ENCODE data around the gene DCTN3. TPM values are rescaled to one million over a fixed set of nuclear protein-coding genes. Genes with fewer than 3 reads are reported as not detected.
A peak's percentile ranks its signal among the peaks of the same experiment; 100 is the strongest.

Gene DCTN3
- total and polyA plus RNA-seq, 8 donors, result 9.3 to 107 (median 55.4) TPM

DNA sequence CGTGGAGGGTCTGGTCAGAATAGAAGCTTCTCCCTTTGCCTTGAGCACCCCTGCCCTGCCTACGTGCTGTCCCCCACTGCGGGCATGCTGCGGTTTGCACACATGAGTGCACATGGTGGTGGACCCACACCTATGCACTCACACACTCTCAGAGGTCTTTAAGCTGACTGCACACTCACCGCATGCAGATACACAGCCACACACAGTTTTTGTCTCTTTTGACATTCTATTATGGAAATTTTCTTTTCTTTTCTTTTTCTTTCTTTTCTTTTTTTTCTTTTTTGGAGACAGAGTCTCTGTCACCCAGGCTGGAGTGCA lies 9.2 kb upstream of the DCTN3 start:
- no peaks in the 10 kb centered on the region for H3K9me3 ChIP-seq
- no peak for DNase-seq
- intact Hi-C loops (cut with DNase I; ENCODE audit: low total_unique reads), result no loop called here
- TF ChIP-seq EP300 (IDR thresholded peaks at IDR 0.05) (no peak), POLR2A (IDR thresholded peaks at IDR 0.05) (no peak), POLR2AphosphoS5 (IDR thresholded peaks at IDR 0.05) (no peak)
- TF ChIP-seq, protein P1, sequence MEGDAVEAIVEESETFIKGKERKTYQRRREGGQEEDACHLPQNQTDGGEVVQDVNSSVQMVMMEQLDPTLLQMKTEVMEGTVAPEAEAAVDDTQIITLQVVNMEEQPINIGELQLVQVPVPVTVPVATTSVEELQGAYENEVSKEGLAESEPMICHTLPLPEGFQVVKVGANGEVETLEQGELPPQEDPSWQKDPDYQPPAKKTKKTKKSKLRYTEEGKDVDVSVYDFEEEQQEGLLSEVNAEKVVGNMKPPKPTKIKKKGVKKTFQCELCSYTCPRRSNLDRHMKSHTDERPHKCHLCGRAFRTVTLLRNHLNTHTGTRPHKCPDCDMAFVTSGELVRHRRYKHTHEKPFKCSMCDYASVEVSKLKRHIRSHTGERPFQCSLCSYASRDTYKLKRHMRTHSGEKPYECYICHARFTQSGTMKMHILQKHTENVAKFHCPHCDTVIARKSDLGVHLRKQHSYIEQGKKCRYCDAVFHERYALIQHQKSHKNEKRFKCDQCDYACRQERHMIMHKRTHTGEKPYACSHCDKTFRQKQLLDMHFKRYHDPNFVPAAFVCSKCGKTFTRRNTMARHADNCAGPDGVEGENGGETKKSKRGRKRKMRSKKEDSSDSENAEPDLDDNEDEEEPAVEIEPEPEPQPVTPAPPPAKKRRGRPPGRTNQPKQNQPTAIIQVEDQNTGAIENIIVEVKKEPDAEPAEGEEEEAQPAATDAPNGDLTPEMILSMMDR (IDR thresholded peaks at IDR 0.05), result no peak
- peak overlapping the region in 3 of 4 donors; percentile 46 to 57 (median 46) for H3K4me3 ChIP-seq
- peaks cover 0 to 2% (median 0%) of the 10 kb centered on the region in 4 donors for H3K36me3 ChIP-seq
- 22 to 36% (median 24%) methylated on average over 5 of the region's 5 CpGs for WGBS, 5 donors
- H3K4me1 ChIP-seq, result peaks cover 12 to 26% (median 18%) of the 10 kb centered on the region in 4 donors
- no peak overlapping the region for H3K27ac ChIP-seq
- peaks cover 21 to 68% (median 65%) of the 10 kb centered on the region in 3 donors for H3K27me3 ChIP-seq

DNA sequence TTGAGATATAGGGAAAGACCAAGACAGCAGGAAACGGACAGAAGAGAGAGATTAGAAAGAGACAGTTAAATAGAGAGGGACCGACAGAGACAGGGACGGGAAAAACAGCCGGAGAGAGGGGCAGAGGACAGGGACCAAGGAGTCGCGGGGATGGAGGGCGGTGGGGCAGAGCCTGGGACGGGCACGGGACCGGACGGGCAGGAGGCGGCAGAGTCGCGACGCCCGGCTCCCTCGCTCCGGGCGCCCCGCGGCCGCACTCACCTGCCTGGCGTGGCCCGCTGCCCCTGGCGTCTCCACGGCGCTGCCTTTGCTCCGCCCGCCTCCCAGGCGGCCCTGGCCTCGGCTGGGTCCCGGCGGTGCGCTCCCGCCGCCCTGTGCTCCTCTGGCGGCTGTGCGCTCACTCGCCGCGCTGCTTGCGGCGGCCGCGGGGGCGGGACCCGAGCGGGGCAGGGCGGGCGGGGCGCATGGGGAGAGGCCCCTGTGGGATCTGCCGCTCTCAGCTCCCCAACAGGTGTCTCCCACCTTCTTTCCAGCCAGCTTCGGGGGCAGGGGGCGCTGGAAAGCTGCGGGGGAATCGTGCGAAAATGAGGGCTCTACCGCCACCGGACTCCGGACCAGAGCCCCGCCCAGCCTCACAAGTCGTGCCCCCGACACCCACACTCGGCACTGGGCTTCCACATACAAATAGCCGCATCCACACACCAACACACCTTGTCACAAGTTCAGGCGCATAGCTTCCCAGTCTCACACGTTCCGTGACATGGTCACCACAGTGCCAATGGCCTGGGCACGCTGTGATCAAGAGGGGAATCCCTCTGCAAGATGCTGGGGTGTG lies 8.6 kb upstream of the DCTN3 start, which contains the start of gene ARID3C:
Gene ARID3C, minus strand, starts transcription at position 411 of the 835 bp plus-strand sequence. CDS start 1,052 bp downstream, outside the sequence.
- peak; percentile 61 to 79 for DNase-seq
- Histone ChIP-seq H3K27me3 (peaks cover 23 to 74% (median 70%) of the 10 kb centered on the region in 3 donors), H3K9me3 (no peaks in the 10 kb centered on the region), H3K27ac (peak within 1 kb of the TSS in 1 of 5 donors; percentile 6), H3K36me3 (no peaks in the 10 kb centered on the region), H3K4me3 (peak within 1 kb of the TSS; percentile 46 to 57 (median 46)), H3K4me1 (peaks cover 13 to 27% (median 21%) of the 10 kb centered on the region in 4 donors)
- WGBS, 5 donors, result 1 to 2% (median 2%) methylated on average over 40 to 69 of the region's 69 CpGs
- intact Hi-C loops (cut with DNase I; ENCODE audit: low total_unique reads), result no loop called here
- TF ChIP-seq, protein P1 (IDR thresholded peaks at IDR 0.05), result no peak
- TF ChIP-seq POLR2AphosphoS5 (IDR thresholded peaks at IDR 0.05), result no peak
- TF ChIP-seq POLR2A (IDR thresholded peaks at IDR 0.05), result no peak
- no peak for TF ChIP-seq EP300 (IDR thresholded peaks at IDR 0.05)

DNA sequence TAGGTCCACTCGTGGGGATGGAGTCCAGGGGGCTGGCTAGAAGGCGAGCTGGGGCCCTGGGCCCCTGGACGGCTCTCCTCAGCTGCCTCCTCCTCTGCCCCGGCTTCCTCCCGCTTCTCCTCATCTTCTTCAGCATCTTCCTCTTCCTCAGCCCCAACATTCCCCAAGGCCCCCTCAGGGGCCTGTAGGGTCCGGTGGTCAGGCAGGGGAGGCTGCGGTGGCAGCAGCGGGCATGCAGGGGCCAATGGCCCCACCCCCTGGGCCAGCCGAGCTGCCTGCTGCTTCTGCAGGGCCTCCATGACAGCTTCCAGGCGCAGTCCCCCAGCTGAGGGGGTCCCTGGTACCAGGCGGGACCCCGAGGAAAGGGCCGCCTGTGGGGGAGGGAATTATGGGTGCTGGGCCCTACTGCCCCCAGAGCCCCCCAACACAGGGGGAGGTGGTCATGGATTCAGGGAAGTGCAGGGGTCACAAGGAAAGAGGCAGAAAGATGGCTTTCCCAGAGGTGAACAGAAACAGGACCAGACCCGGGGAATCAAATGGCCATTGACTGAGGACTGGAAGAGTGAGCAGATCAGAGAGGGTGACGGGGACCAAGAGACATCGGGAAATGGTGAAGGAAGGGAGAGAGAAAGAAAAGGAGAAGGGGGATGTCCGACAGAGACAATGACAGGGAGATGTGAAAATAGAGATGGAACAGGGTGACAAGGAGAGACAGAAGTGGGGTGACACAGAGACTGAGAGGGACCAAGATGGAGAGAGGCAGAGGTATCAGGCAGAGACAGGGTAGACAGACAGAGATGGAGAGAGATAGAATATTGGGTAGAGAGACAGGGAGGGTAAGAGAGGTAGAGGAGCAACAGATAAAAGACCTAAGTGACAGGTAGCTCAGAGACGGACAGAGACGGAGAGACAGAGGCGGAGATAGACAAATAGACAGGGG lies 7.7 kb upstream of the DCTN3 start:
- no peaks in the 10 kb centered on the region for H3K9me3 ChIP-seq
- no peaks in the 10 kb centered on the region for H3K36me3 ChIP-seq
- peak overlapping the region; percentile 46 to 57 (median 46) for H3K4me3 ChIP-seq
- TF ChIP-seq, protein P1 (IDR thresholded peaks at IDR 0.05), result no peak
- no peak for TF ChIP-seq POLR2A (IDR thresholded peaks at IDR 0.05)
- TF ChIP-seq EP300 (IDR thresholded peaks at IDR 0.05), result no peak
- TF ChIP-seq POLR2AphosphoS5 (IDR thresholded peaks at IDR 0.05), result no peak
- WGBS, 5 donors, result 34 to 43% (median 36%) methylated on average over 19 to 20 of the region's 20 CpGs
- intact Hi-C loops (cut with DNase I; ENCODE audit: low total_unique reads), result no loop called here
- no peak overlapping the region for H3K27ac ChIP-seq
- H3K27me3 ChIP-seq, result peaks cover 30 to 83% (median 79%) of the 10 kb centered on the region in 3 donors
- H3K4me1 ChIP-seq, result peaks cover 21 to 31% (median 27%) of the 10 kb centered on the region in 4 donors
- no peak for DNase-seq

DNA sequence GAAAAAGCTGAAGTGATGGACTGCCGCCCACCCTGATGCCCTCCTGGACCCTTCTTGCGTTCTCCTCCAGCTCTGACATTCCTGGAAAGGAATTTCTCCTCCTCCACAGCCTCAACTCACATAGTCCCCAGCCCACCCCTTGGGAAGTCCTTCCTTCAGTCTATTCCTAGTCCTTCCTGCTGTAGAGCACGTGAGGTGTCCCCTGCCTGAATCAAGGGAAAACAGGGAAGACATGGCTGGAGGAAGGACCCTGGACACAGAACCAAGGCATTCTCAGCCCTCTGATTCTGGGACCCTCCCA lies 4.8 kb upstream of the DCTN3 start:
- TF ChIP-seq POLR2AphosphoS5 (IDR thresholded peaks at IDR 0.05) (no peak), EP300 (IDR thresholded peaks at IDR 0.05) (no peak), POLR2A (IDR thresholded peaks at IDR 0.05) (no peak)
- TF ChIP-seq, protein P1 (IDR thresholded peaks at IDR 0.05), result no peak
- Histone ChIP-seq H3K9me3 (no peaks in the 10 kb centered on the region), H3K36me3 (no peaks in the 10 kb centered on the region), H3K27me3 (peaks cover 30 to 91% (median 84%) of the 10 kb centered on the region in 3 donors), H3K4me3 (no peak overlapping the region), H3K4me1 (peaks cover 21 to 38% (median 33%) of the 10 kb centered on the region in 4 donors), H3K27ac (no peak overlapping the region)
- WGBS, 5 donors, result 45 to 66% (median 59%) methylated on average over 3 of the region's 3 CpGs
- no peak for DNase-seq
- intact Hi-C loops (cut with DNase I; ENCODE audit: low total_unique reads), result no loop called here
